PFSK-1 (cell line): ENCODE measurements around the gene VEZF1.

Experiments used
- FOXP2 ChIP-seq: optimal IDR thresholded peaks from 2 replicates; pipeline ENCODE3; 2011; ENCODE audit warnings: borderline replicate concordance, control low read depth, inconsistent platforms; ENCODE audit not compliant: insufficient read depth; ENCODE audit errors: extremely low read length, extremely low read depth
- POLR2AphosphoS5 ChIP-seq: IDR thresholded peaks from 2 replicates; pipeline ENCODE4 v1.6.1; 2012; ENCODE audit warnings: low read depth, mild to moderate bottlenecking, control low read depth, low read length, moderate library complexity
- REST ChIP-seq, 2 experiments: IDR thresholded peaks; 2 replicates each; pipeline versions ENCODE4 v1.6.1 to v1.8.0; 2011 to 2012; ENCODE audit warnings: low read depth in 2 of 2, low read length in 2 of 2, control low read depth in 1 of 2, inconsistent platforms in 1 of 2, mild to moderate bottlenecking in 1 of 2, moderate library complexity in 1 of 2; ENCODE audit not compliant: insufficient read depth in 1 of 2
- SIN3A ChIP-seq: IDR thresholded peaks from 2 replicates; pipeline ENCODE4 v1.6.1; 2012; ENCODE audit warnings: mild to moderate bottlenecking, low read length, moderate library complexity, borderline replicate concordance; ENCODE audit not compliant: insufficient read depth
- TAF1 ChIP-seq: IDR thresholded peaks from 2 replicates; pipeline ENCODE4 v1.6.1; 2012; ENCODE audit warnings: low read length, control low read depth, borderline replicate concordance; ENCODE audit not compliant: insufficient read depth

Gene VEZF1

GRCh38 chr17:58006560-58006923, 18.5 kb upstream of the VEZF1 start:
- TF ChIP-seq POLR2AphosphoS5 (no peak), FOXP2 (no peak), REST (IDR thresholded peaks at IDR 0.05; ENCODE audit: insufficient read depth in 1 of 2, low read depth in 2 of 2, low read length in 2 of 2) (0 out of 4 replicates have a peak, but pooled peaks have one; percentile 27 to 42), TAF1 (no peak), SIN3A (peak; percentile 90; the same call in 1 of the 2 replicates)

GRCh38 chr17:58005728-58006559, 17.9 kb upstream of the VEZF1 start:
- TF ChIP-seq SIN3A (no peak), TAF1 (no peak), POLR2AphosphoS5 (no peak), FOXP2 (no peak), REST (IDR thresholded peaks at IDR 0.05; ENCODE audit: insufficient read depth in 1 of 2, low read depth in 2 of 2, low read length in 2 of 2) (no peak)

GRCh38 chr17:58005031-58005727, 17.1 kb upstream of the VEZF1 start:
- TF ChIP-seq SIN3A (no peak), TAF1 (no peak), POLR2AphosphoS5 (no peak)

GRCh38 chr17:58004060-58004459, 16.0 kb upstream of the VEZF1 start:
- no peak for TF ChIP-seq TAF1
- TF ChIP-seq SIN3A, result no peak
- TF ChIP-seq FOXP2, result no peak
- no peak for TF ChIP-seq POLR2AphosphoS5
- TF ChIP-seq REST (IDR thresholded peaks at IDR 0.05; ENCODE audit: insufficient read depth in 1 of 2, low read depth in 2 of 2, low read length in 2 of 2), result no peak

GRCh38 chr17:58002973-58003372, 14.9 kb upstream of the VEZF1 start:
- no peak for TF ChIP-seq SIN3A
- TF ChIP-seq POLR2AphosphoS5, result no peak

GRCh38 chr17:58002154-58002948, 14.3 kb upstream of the VEZF1 start:
- no peak; the same call in none of the 2 replicates for TF ChIP-seq POLR2AphosphoS5
